Right lobe of liver (tissue), 6 donors: ENCODE data around the gene PYDC2. TPM values are rescaled to one million over a fixed set of nuclear protein-coding genes. Genes with fewer than 3 reads are reported as not detected.

Source experiments
- ATAC-seq, 4 donors: fragments of 200-7000 bp; cut with Tn5 transposase; one replicate each; pipeline ENCODE4 v1.9.1; 2020; ENCODE audit warnings: mild to moderate bottlenecking in 4 of 4, moderate library complexity in 4 of 4
- DNase-seq, 3 donors: peaks; one replicate each; pipeline ENCODE4 v3.0.0-alpha.2; 2020
- H3K27ac ChIP-seq, 3 donors: fragments of 200-600 bp; one replicate each; pipeline ENCODE4 v1.8.0; 2022
- H3K27me3 ChIP-seq, 2 donors: fragments of 200-600 bp; one replicate each; pipeline ENCODE4 v1.8.0; 2022
- H3K36me3 ChIP-seq, 4 donors: fragments of 200-600 bp; sonication (generic) in 1 of 4; one replicate each; pipeline versions ENCODE4 v1.5.1 to v1.8.0; 2017 to 2022; ENCODE audit warnings: control low read depth in 1 of 4
- H3K4me1 ChIP-seq, 4 donors: fragments of 200-600 bp; sonication (generic) in 1 of 4; one replicate each; pipeline versions ENCODE4 v1.5.1 to v1.8.0; 2017 to 2022; ENCODE audit warnings: control low read depth in 1 of 4
- H3K4me3 ChIP-seq, 3 donors: fragments of 200-600 bp; one replicate each; pipeline ENCODE4 v1.8.0; 2022
- H3K9me3 ChIP-seq, 4 donors: fragments of 200-600 bp; sonication (generic) in 1 of 4; one replicate each; pipeline versions ENCODE4 v1.5.1 to v1.8.0; 2017 to 2022; ENCODE audit warnings: control low read depth in 1 of 4
- CTCF ChIP-seq, 4 donors: fragments of 200-600 bp in 3 of 4; fragments of 450-650 bp in 1 of 4; IDR thresholded peaks; one replicate each; pipeline versions ENCODE4 v1.5.1 to v1.8.0; 2016 to 2022; ENCODE audit warnings: antibody characterized with exemption in 4 of 4, mild to moderate bottlenecking in 2 of 4
- POLR2A ChIP-seq: fragments of 450-650 bp; IDR thresholded peaks from one replicate; pipeline ENCODE4 v1.6.1; 2017; ENCODE audit warnings: antibody characterized with exemption, mild to moderate bottlenecking
- WGBS: methylation state at CpG from one replicate; pipeline ENCODE4 v1.1.6; 2018; ENCODE audit warnings: low coverage, low lambda C conversion rate; ENCODE audit not compliant: insufficient coverage; ENCODE audit errors: missing lambda C conversion rate; 5-methylcytosine and 5-hydroxymethylcytosine counted together
- intact Hi-C, 2 donors: fragments of 100-400 bp; cut with DNase I; formaldehyde crosslinking; loops; one replicate each; pipeline versions ENCODE4 v1.11.2 to v1.14.1; 2022
- total RNA-seq, 6 experiments: library from RNA; depleted of rRNA in 2 of 6; stranded (reverse); fragments of >200 nt in 2 of 6; fragmentation: NEBNext Ultra II Directional in 3 of 6; extraction: Animal tissue kit (Norgen Biotek cat#: 25700) in 3 of 6; gene quantifications; one replicate each; pipeline versions ENCODE4 v1.1.0 to v1.2.4, GENCODE V29; 2016 to 2023
- donor health status: DM: no; HTN: yes; CAD: no.
- donor health status: DM: no; HTN: no; CAD: no.
- donor health status: DM: no; HTN: no; CAD: no.
- donor health status: DM: no; HTN: yes; CAD: no.
- donor health status: DM: no; HTN: yes; CAD: no.

Gene PYDC2
- total RNA-seq, 6 experiments from 2014 or later, result not detected

- WGBS, result 43% methylated on average over 1 of the region's 1 CpG
- no peak for ATAC-seq
Observed at GRCh38 chr3:191434024-191434423, 26.9 kb upstream of the PYDC2 start.

DNA sequence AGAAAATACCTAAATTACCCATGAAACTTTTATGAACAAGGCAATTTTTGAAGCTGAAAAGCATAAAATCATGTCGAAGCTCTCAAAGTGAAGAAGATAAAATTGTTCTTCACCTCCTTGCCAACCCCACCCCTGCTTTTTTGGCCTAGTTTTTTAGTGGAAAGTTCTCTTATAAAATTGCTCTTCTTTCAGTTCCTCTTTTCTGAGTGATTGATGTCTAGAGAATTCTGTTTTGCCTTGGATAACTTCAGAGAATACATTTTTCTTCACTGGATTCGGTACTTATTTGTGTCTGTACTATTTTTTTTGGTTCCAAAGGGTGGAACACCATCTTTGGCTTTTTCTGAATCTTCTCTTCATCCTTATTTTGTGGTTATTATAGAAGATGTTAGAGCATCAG, 25.0 kb upstream of the PYDC2 start:
- Histone ChIP-seq H3K27me3 (no peaks in the 10 kb centered on the region), H3K4me1 (peaks cover 0 to 7% (median 3%) of the 10 kb centered on the region in 4 donors), H3K9me3 (no peaks in the 10 kb centered on the region), H3K36me3 (no peaks in the 10 kb centered on the region), H3K27ac (no peak overlapping the region), H3K4me3 (no peak overlapping the region)
- intact Hi-C loops, result no loop called here
- ATAC-seq (no peak), DNase-seq (no peak)
- no peak for TF ChIP-seq POLR2A
- TF ChIP-seq CTCF (IDR thresholded peaks at IDR 0.05), result no peak
- 39% methylated on average over 2 of the region's 2 CpGs for WGBS

More at GRCh38 chr3:191434024-191434423, 26.9 kb upstream of the PYDC2 start:
- H3K9me3 ChIP-seq, result no peaks in the 10 kb centered on the region
- H3K27me3 ChIP-seq, result no peaks in the 10 kb centered on the region
- TF ChIP-seq POLR2A, result no peak
- TF ChIP-seq CTCF (IDR thresholded peaks at IDR 0.05), result no peak
- intact Hi-C loops, result no loop called here
- H3K4me3 ChIP-seq, result no peak overlapping the region
- no peak for DNase-seq
- H3K4me1 ChIP-seq, result peaks cover 0 to 19% (median 5%) of the 10 kb centered on the region in 4 donors
- no peak overlapping the region for H3K27ac ChIP-seq
- no peaks in the 10 kb centered on the region for H3K36me3 ChIP-seq

GRCh38 chr3:191438150-191438814, 22.7 kb upstream of the PYDC2 start:
- intact Hi-C loops, result no loop called here
- no peak for DNase-seq
- no peaks in the 10 kb centered on the region for H3K27me3 ChIP-seq
- no peak overlapping the region for H3K27ac ChIP-seq
- no peak for ATAC-seq
- H3K36me3 ChIP-seq, result no peaks in the 10 kb centered on the region
- H3K4me1 ChIP-seq, result no peaks in the 10 kb centered on the region
- H3K9me3 ChIP-seq, result no peaks in the 10 kb centered on the region
- H3K4me3 ChIP-seq, result no peak overlapping the region
- TF ChIP-seq POLR2A, result no peak
- no peak for TF ChIP-seq CTCF (IDR thresholded peaks at IDR 0.05)
- 58% methylated on average over 2 of the region's 2 CpGs for WGBS

DNA sequence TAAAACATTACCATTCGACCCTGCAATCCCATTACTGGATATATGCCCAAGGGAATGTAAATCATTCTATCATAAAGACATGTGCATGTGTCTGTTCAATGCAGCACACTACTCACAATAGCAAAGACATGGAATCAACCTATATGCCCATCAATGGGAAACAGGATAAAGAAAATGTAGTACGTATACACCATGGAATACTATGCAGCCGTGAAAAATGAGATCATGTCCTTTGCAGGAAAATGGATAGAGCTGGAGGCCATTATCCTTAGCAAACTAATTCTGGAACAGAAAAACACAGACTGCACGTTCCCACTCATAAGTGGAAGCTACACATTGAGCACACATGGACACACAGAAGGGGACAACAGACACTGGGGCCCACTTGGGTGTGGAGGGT, 20.4 kb upstream of the PYDC2 start:
- intact Hi-C loops, result no loop called here
- DNase-seq (no peak), ATAC-seq (no peak)
- TF ChIP-seq CTCF (IDR thresholded peaks at IDR 0.05) (no peak), POLR2A (no peak)
- Histone ChIP-seq H3K36me3 (no peaks in the 10 kb centered on the region), H3K27me3 (no peaks in the 10 kb centered on the region), H3K9me3 (no peaks in the 10 kb centered on the region), H3K27ac (no peak overlapping the region), H3K4me1 (no peaks in the 10 kb centered on the region), H3K4me3 (no peak overlapping the region)
- WGBS, result 74% methylated on average over 4 of the region's 4 CpGs
